HG02642 (cell line): ENCODE results near the gene QDPR.
"Not testable (repeated sequence)": the region's sequence is repeated elsewhere in the genome, so short reads cannot be mapped to it uniquely, and the experiment has no call there.

ENCODE experiments used
- ATAC-seq: cut with Tn5 transposase; IDR thresholded peaks from one replicate; pipeline ENCODE4 v1.9.1; 2021; ENCODE audit warnings: mild to moderate bottlenecking; ENCODE audit not compliant: unreplicated experiment, poor library complexity

The QDPR gene

DNA sequence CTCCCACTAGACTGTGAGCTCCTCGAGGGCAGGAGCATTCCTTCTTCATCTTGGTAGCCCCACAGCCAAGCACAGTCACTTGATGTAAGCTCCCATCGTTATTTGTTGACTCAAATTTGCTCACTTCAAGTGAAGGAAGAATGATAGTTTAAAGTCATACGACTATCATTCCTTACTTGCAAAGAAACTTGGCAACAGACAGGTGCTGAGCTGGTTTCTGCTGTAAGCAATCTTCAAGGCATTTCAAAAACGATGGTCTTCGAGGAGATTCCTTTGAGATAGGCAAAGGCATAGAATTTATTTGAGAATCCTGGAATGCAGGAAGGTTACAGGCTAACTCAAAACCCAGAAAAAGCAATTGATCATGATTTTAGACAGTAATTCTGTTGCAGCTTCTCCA, 64.8 kb downstream of the QDPR start:
- ATAC-seq, result no peak

DNA sequence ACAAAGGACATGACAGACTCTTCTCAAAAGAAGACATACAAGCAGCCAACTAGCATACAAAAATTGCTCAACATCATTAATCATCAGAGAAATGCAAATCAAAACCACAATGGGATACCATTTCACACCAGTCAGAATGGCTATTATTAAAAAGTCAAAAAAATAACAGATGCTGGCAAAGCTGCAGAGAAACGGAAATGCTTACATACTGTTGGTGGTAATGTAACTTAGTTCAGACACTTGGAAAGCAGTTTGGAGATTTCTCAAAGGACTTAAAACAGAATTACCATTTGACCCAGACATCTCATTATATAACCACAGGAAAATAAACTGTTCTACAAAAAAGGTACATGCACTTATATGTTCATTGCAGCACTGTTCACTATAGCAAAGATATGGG, 69.4 kb downstream of the QDPR start:
- not testable (repeated sequence) for ATAC-seq

GRCh38 chr4:17437396-17437795, 74.5 kb downstream of the QDPR start:
- ATAC-seq, result no peak

GRCh38 chr4:17436750-17437090, 75.2 kb downstream of the QDPR start:
- no peak for ATAC-seq
